GM21526 (cell line): Measurements from ENCODE around the gene DBR1.

Experiments
- ATAC-seq: cut with Tn5 transposase; IDR thresholded peaks from one replicate; pipeline ENCODE4 v1.9.1; 2021; ENCODE audit warnings: moderate library complexity; ENCODE audit not compliant: unreplicated experiment, low FRiP score

DBR1 gene

GRCh38 chr3:138174421-138175131, at the start of gene DBR1:
DBR1 (minus strand) TSS chr3:138174921; CDS start chr3:138174795, 126 bp downstream.
- peak; percentile 93 for ATAC-seq

- ATAC-seq = no peak
These were observed 48.2 kb upstream of the DBR1 start for GRCh38 chr3:138222942-138223287.

- no peak for ATAC-seq
These were observed 47.6 kb upstream of the DBR1 start for GRCh38 chr3:138222131-138222941.

- ATAC-seq = no peak
These were observed 46.1 kb upstream of the DBR1 start for GRCh38 chr3:138220788-138221187.

- no peak for ATAC-seq
These were observed 45.5 kb upstream of the DBR1 start for GRCh38 chr3:138220242-138220641.

- no peak for ATAC-seq
These were observed 44.5 kb upstream of the DBR1 start for GRCh38 chr3:138219255-138219654.

- ATAC-seq = no peak
These were observed 38.8 kb upstream of the DBR1 start for GRCh38 chr3:138213398-138214085.

- ATAC-seq = no peak
These were observed 35.8 kb upstream of the DBR1 start for GRCh38 chr3:138210528-138210927.

GRCh38 chr3:138206196-138206595, 31.5 kb upstream of the DBR1 start:
- no peak for ATAC-seq

- ATAC-seq = no peak
These were observed 30.8 kb upstream of the DBR1 start for GRCh38 chr3:138205527-138205926.

- ATAC-seq = no peak
These were observed 29.2 kb upstream of the DBR1 start for GRCh38 chr3:138203938-138204337.

GRCh38 chr3:138202945-138203701, 28.4 kb upstream of the DBR1 start:
- ATAC-seq = no peak

- no peak for ATAC-seq
These were observed 25.7 kb upstream of the DBR1 start for GRCh38 chr3:138200424-138200823.

- ATAC-seq = no peak
These were observed 25.1 kb upstream of the DBR1 start for GRCh38 chr3:138199851-138200250.

GRCh38 chr3:138197524-138197923, 22.8 kb upstream of the DBR1 start:
- no peak for ATAC-seq

GRCh38 chr3:138197058-138197457, 22.3 kb upstream of the DBR1 start:
- no peak for ATAC-seq

GRCh38 chr3:138196023-138196422, 21.3 kb upstream of the DBR1 start:
- no peak for ATAC-seq

GRCh38 chr3:138195481-138195880, 20.8 kb upstream of the DBR1 start:
- no peak for ATAC-seq

GRCh38 chr3:138188013-138188730, 13.5 kb upstream of the DBR1 start:
- ATAC-seq = no peak
